ENCODE results near the gene USP17L22.
"Not testable (repeated sequence)": the region's sequence is repeated elsewhere in the genome, so short reads cannot be mapped to it uniquely, and the experiment has no call there.

GRCh38 chr4:9234085-9234484 lies 33.3 kb upstream of the USP17L22 start, which contains the start of gene USP17L15:
- TF ChIP-seq ZFP3 (CRISPR knock-in tag; IDR thresholded peaks at IDR 0.05); SNAI2 (CRISPR knock-in tag; IDR thresholded peaks at IDR 0.05); ZFP30 (CRISPR knock-in tag; IDR thresholded peaks at IDR 0.05); GLIS3 (CRISPR knock-in tag; IDR thresholded peaks at IDR 0.05); OSR1 (CRISPR knock-in tag; IDR thresholded peaks at IDR 0.05); RARB (CRISPR knock-in tag; IDR thresholded peaks at IDR 0.05); TSHZ2 (CRISPR knock-in tag; IDR thresholded peaks at IDR 0.05); TCF4 (CRISPR knock-in tag; IDR thresholded peaks at IDR 0.05; ENCODE audit: borderline replicate concordance); TOX (CRISPR knock-in tag; IDR thresholded peaks at IDR 0.05; ENCODE audit: borderline replicate concordance); PATZ1 (CRISPR knock-in tag; IDR thresholded peaks at IDR 0.05; ENCODE audit: borderline replicate concordance): not testable (repeated sequence)
